Ovary (tissue), 10 donors: Measurements from ENCODE around the gene KDM4C. TPM values are rescaled to one million over a fixed set of nuclear protein-coding genes. Genes with fewer than 3 reads are reported as not detected.

ENCODE experiments used
- DNase-seq, 5 donors: peaks; one replicate each; pipeline ENCODE4 v3.0.0-alpha.2; 2019 to 2020
- H3K27ac ChIP-seq, 2 donors: fragments of 200-600 bp; one replicate each; pipeline versions ENCODE4 v1.5.1 to v1.8.0; 2019 to 2022
- H3K27me3 ChIP-seq: fragments of 200-600 bp; one replicate; pipeline ENCODE4 v1.8.0; 2022
- H3K36me3 ChIP-seq: fragments of 200-600 bp; sonication (generic); one replicate; pipeline ENCODE4 v1.5.1; 2019
- H3K4me1 ChIP-seq: one replicate; pipeline ENCODE4 v1.8.1; 2013; ENCODE audit warnings: mild to moderate bottlenecking, moderate library complexity; ENCODE audit not compliant: insufficient read depth
- H3K4me3 ChIP-seq: fragments of 200-600 bp; sonication (generic); one replicate; pipeline ENCODE4 v1.5.1; 2017
- H3K9me3 ChIP-seq, 2 donors: fragments of 200-600 bp in 1 of 2; sonication (generic) in 1 of 2; one replicate each; pipeline versions ENCODE4 v1.5.1 to v1.8.1; 2013 to 2019; ENCODE audit warnings: mild to moderate bottlenecking in 1 of 2, moderate library complexity in 1 of 2
- EP300 ChIP-seq: sonication (generic); formaldehyde crosslinking; IDR thresholded peaks from one replicate; pipeline ENCODE4 v1.6.1; 2017; ENCODE audit warnings: antibody characterized with exemption
- POLR2A ChIP-seq: fragments of 450-650 bp; IDR thresholded peaks from one replicate; pipeline ENCODE4 v1.6.1; 2017; ENCODE audit warnings: antibody characterized with exemption, mild to moderate bottlenecking, moderate library complexity
- WGBS, 3 donors: extraction: QIAGEN DNeasy Blood & Tissue Kit in 1 of 3; methylation state at CpG; one replicate each; pipeline versions ENCODE4 v1.1.5 to v1.1.7; 2013 to 2017; 5-methylcytosine and 5-hydroxymethylcytosine counted together
- intact Hi-C, 4 donors: fragments of 100-400 bp; cut with DNase I; formaldehyde crosslinking; loops; one replicate each; pipeline versions ENCODE4 v1.11.0 to v1.15.1; 2022 to 2023
- long read RNA-seq, 3 donors: library from polyadenylated mRNA in 2 of 3; unstranded in 2 of 3; transcript quantifications; one replicate each; pipeline ENCODE4 v2.0.0 and lab custom pipeline, GENCODE V29; 2021 to 2026
- polyA plus RNA-seq, 2 donors: library from polyadenylated mRNA; stranded (reverse); fragments of 200-250 nt in 1 of 2; fragments of 350-450 nt in 1 of 2; fragmentation: Illumina TruSeq in 1 of 2; extraction: RNeasy Lipid Tissue Mini Kit (QIAGEN cat#74804) in 1 of 2; gene quantifications; one replicate each; pipeline ENCODE4 v1.2.3, GENCODE V29; 2013 to 2014
- total RNA-seq, 7 donors: library from RNA; depleted of rRNA in 2 of 7; stranded (reverse); fragments of >200 nt in 2 of 7; fragmentation: NEBNext Ultra II Directional in 3 of 7; extraction: Animal tissue kit (Norgen Biotek cat#: 25700) in 3 of 7; gene quantifications; one replicate each; pipeline versions ENCODE4 v1.1.0 to v1.2.4, GENCODE V29; 2016 to 2023
- TF ChIP-seq, protein P1 (sequence below), 3 donors: fragments of 450-650 bp in 2 of 3; fragments of 200-600 bp in 1 of 3; IDR thresholded peaks; one replicate each; pipeline versions ENCODE4 v1.5.1 to v1.8.0; 2016 to 2022; ENCODE audit warnings: antibody characterized with exemption in 3 of 3, mild to moderate bottlenecking in 1 of 3
- donor health status: DM: no; HTN: no; CAD: no; lungs with moderate emphysema.
- donor health status: DM: no; HTN: no; CAD: no.
- donor health status: Bipolar disorder and iron deficiency.
- donor health status: DM: yes; HTN: yes; CAD: no.
- donor health status: DM: no; HTN: no; CAD: no.
- donor health status: DM: yes; HTN: yes; CAD: no.

Gene KDM4C
- total RNA-seq (10 to 100 TPM; 25.1 to 35.6 (median 28.3) TPM), polyA plus RNA-seq (10 to 100 TPM in 1 of 2 donors, 1 to 10 TPM in 1; 9.5 to 18.2 TPM)
- long read RNA-seq, donor 1, partial matches to known transcripts: 4 of 10 reads
- long read RNA-seq, donor 1, other reads (novel, unspliced or antisense): 6 of 10 reads
- long read RNA-seq, donor 2: 0 reads
- long read RNA-seq, donor 3, full-length matches to known transcripts: 14 of 31 reads
- long read RNA-seq, donor 3, partial matches to known transcripts: 6 of 31 reads
- long read RNA-seq, donor 3, other reads (novel, unspliced or antisense): 11 of 31 reads

DNA sequence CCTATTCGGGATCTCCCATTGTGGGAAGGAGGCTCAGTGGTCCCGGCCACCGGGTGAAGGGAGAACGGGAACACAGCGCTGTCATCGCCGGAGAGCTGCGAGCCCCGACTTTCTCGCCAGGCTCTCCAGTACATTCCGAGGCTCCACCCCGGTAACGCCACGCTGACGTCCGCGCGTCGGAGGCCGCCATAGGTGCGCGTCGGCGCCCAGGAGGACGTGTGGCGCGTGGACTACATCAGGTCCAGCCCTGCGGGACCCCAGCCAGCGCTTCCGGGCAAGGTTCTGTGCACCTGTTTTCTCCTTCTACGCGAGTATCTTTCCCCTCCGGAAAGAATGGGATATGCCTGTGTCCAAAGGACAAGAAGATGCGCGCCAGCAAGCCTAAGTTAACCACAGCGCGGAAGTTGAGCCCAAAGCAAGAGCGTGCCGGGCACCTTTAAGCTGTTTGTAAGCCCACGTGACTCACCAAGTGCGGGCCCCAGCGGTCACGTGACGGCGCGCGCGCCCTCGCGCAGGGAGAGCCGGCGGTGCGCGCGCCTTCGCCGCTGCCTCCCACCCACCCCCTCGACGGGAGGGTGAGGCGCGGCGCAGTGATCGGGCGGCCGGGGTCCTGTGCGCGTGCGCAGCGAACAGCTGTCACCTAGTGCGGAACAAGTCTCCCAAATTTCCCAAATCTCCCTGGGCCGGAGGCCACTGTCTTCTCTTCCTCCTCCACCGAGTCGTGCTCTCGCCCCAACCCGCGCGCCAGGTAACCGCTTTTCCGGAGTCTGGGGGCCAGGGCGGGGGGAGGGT, at the start of gene KDM4C:
KDM4C (plus strand) TSS at position 518 of the 792 bp plus-strand sequence. CDS start 35,016 bp downstream, outside the sequence.
- Histone ChIP-seq H3K4me3 (peak within 1 kb of the TSS; percentile 87), H3K4me1 (peaks cover 7% of the 10 kb centered on the region), H3K27ac (peak within 1 kb of the TSS; percentile 82 to 98), H3K9me3 (no peaks in the 10 kb centered on the region), H3K36me3 (no peaks in the 10 kb centered on the region), H3K27me3 (no peaks in the 10 kb centered on the region)
- intact Hi-C loops: loop anchor here (5.0 to 10.0 kb wide), 4 partner anchors 55 to 1323 kb away; partner anchors contain the start of genes PLGRKT (in 1 of the 4) and UHRF2 (in 1 of the 4)
- peak; percentile 95 to 97 (median 96) for DNase-seq
- 0 to 1% (median 0%) methylated on average over 45 to 80 of the region's 80 CpGs for WGBS, 3 donors
- TF ChIP-seq, protein P1, sequence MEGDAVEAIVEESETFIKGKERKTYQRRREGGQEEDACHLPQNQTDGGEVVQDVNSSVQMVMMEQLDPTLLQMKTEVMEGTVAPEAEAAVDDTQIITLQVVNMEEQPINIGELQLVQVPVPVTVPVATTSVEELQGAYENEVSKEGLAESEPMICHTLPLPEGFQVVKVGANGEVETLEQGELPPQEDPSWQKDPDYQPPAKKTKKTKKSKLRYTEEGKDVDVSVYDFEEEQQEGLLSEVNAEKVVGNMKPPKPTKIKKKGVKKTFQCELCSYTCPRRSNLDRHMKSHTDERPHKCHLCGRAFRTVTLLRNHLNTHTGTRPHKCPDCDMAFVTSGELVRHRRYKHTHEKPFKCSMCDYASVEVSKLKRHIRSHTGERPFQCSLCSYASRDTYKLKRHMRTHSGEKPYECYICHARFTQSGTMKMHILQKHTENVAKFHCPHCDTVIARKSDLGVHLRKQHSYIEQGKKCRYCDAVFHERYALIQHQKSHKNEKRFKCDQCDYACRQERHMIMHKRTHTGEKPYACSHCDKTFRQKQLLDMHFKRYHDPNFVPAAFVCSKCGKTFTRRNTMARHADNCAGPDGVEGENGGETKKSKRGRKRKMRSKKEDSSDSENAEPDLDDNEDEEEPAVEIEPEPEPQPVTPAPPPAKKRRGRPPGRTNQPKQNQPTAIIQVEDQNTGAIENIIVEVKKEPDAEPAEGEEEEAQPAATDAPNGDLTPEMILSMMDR (IDR thresholded peaks at IDR 0.05): peak in 1 of 3 donors; percentile 6
- TF ChIP-seq EP300 (peak; percentile 72), POLR2A (peak; percentile 64)

DNA sequence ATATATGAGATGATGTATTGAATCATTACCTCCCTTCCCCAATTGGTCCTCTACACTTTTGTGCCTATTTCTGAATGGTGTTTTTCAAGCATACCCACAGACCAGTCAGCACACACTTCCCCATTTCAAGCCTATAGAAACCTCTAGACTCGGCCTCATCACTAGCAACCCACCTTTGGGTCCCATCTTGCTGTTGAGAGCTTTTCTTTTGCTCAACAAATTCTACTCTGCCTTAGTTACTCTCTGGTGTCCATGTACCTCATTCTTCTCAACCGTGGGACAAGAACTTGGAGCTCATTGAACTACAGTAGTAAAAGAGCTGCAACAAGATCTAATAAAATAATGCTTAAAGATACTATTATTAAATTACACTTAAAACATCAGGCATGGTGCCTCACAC, 49.0 kb upstream of the KDM4C start:
- no peaks in the 10 kb centered on the region for H3K27me3 ChIP-seq
- H3K4me1 ChIP-seq: no peaks in the 10 kb centered on the region
- H3K27ac ChIP-seq: no peak overlapping the region
- H3K4me3 ChIP-seq: no peak overlapping the region
- H3K9me3 ChIP-seq: no peaks in the 10 kb centered on the region
- intact Hi-C loops: no loop called here
- TF ChIP-seq POLR2A: no peak
- no peak for TF ChIP-seq EP300
- TF ChIP-seq, protein P1 (IDR thresholded peaks at IDR 0.05): no peak
- 90 to 94% (median 92%) methylated on average over 2 of the region's 2 CpGs for WGBS, 3 donors
- no peaks in the 10 kb centered on the region for H3K36me3 ChIP-seq
- no peak for DNase-seq

DNA sequence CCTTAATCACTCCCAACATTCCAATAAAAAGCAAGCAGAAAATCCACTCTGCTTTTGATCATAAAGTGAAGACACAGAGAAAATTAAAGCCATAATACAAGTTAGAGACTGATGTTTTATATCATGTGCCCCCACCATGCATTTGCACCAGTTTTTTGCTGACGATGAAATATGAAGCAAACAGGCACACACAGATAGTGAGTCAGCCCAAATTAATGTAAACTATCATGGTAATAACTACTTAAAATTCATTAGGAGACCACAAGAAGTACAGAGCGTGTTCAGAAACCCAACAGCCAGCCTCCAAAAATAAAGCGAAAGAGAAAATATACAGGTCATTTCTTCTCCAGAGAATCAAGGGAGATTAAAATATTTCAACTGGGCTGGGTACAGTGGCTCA, 46.4 kb upstream of the KDM4C start:
- Histone ChIP-seq H3K4me3 (no peak overlapping the region), H3K27ac (peak overlapping the region in 1 of 2 donors; percentile 2), H3K36me3 (no peaks in the 10 kb centered on the region), H3K9me3 (no peaks in the 10 kb centered on the region), H3K27me3 (no peaks in the 10 kb centered on the region), H3K4me1 (no peaks in the 10 kb centered on the region)
- TF ChIP-seq, protein P1 (IDR thresholded peaks at IDR 0.05): no peak
- TF ChIP-seq EP300: no peak
- no peak for TF ChIP-seq POLR2A
- 4 to 35% (median 6%) methylated on average over 3 of the region's 3 CpGs for WGBS, 3 donors
- intact Hi-C loops: no loop called here
- DNase-seq: no peak

DNA sequence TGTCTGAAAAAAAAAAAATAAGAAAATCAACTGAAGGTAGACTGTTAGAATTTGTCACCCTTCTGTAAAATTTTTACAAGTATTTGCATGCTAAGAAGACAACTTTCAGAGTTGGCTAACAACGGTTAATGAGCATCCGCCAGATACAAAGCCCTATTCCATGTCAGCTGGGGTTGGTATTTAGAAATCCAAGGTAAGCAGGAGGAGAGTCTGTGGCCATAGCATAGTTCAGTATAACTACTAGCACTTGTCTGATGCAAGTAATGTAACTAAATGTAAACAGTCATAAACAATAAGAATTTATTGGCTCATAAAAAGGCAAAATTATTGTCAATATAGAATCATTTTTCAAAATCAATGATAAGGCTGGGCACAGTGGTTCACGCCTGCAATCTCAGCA, 45.7 kb upstream of the KDM4C start:
- TF ChIP-seq, protein P1 (IDR thresholded peaks at IDR 0.05): no peak
- Histone ChIP-seq H3K36me3 (no peaks in the 10 kb centered on the region), H3K27ac (no peak overlapping the region), H3K4me3 (no peak overlapping the region), H3K27me3 (no peaks in the 10 kb centered on the region), H3K4me1 (no peaks in the 10 kb centered on the region), H3K9me3 (no peaks in the 10 kb centered on the region)
- no peak for DNase-seq
- intact Hi-C loops: no loop called here
- WGBS, 3 donors: 78 to 86% (median 83%) methylated on average over 3 of the region's 3 CpGs
